ENCODE measurements around the gene WDFY4. TPM values are rescaled to one million over a fixed set of nuclear protein-coding genes. Genes with fewer than 3 reads are reported as not detected.

WDFY4 gene
- total and polyA plus RNA-seq, 2 donors (not counting 1 experiment from before 2014, with no cell fraction given): 0.06 to 0.66 TPM

GRCh38 chr10:48794074-48794473 lies 109.4 kb downstream of the WDFY4 start:
- H3K4me2 ChIP-seq (ENCODE audit: extremely low read depth, insufficient read depth, low read length): no peak overlapping the region
- no peak overlapping the region for H3K9ac ChIP-seq (ENCODE audit: insufficient read depth, low read length)
- no peak for TF ChIP-seq EZH2 (IDR thresholded peaks at IDR 0.05; ENCODE audit: low read length, missing control alignments)
- TF ChIP-seq, protein P1, sequence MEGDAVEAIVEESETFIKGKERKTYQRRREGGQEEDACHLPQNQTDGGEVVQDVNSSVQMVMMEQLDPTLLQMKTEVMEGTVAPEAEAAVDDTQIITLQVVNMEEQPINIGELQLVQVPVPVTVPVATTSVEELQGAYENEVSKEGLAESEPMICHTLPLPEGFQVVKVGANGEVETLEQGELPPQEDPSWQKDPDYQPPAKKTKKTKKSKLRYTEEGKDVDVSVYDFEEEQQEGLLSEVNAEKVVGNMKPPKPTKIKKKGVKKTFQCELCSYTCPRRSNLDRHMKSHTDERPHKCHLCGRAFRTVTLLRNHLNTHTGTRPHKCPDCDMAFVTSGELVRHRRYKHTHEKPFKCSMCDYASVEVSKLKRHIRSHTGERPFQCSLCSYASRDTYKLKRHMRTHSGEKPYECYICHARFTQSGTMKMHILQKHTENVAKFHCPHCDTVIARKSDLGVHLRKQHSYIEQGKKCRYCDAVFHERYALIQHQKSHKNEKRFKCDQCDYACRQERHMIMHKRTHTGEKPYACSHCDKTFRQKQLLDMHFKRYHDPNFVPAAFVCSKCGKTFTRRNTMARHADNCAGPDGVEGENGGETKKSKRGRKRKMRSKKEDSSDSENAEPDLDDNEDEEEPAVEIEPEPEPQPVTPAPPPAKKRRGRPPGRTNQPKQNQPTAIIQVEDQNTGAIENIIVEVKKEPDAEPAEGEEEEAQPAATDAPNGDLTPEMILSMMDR (conservative IDR thresholded peaks at IDR 0.05 in 1 of 2, IDR thresholded peaks at IDR 0.05 in 1 of 2; ENCODE audit: low read depth in 1 of 2, low read length in 2 of 2): no peak
- H3K79me2 ChIP-seq (ENCODE audit: control insufficient read depth, insufficient read depth, low read length): no peaks in the 10 kb centered on the region
- no peak for DNase-seq (ENCODE audit: low read depth in 2 of 2)
- peaks cover 2% of the 10 kb centered on the region for H3K27me3 ChIP-seq (ENCODE audit: control insufficient read depth, insufficient read depth, low read length)
- no peaks in the 10 kb centered on the region for H3K9me3 ChIP-seq (ENCODE audit: control insufficient read depth, insufficient read depth, low read depth, low read length)
- no peaks in the 10 kb centered on the region for H4K20me1 ChIP-seq (ENCODE audit: control insufficient read depth, extremely low read depth, insufficient read depth, low read length)
- no peaks in the 10 kb centered on the region for H3K36me3 ChIP-seq (ENCODE audit: control insufficient read depth, insufficient read depth, low read length)
- H3K4me3 ChIP-seq (replicated peaks in 1 of 4; ENCODE audit: control extremely low read depth in 1 of 4, insufficient read depth in 1 of 4, low read depth in 3 of 4, low read length in 4 of 4): no peak overlapping the region
- H3K4me1 ChIP-seq (ENCODE audit: control insufficient read depth, extremely low read depth, insufficient read depth, low read length): no peaks in the 10 kb centered on the region
- no peak overlapping the region for H3K27ac ChIP-seq (ENCODE audit: insufficient read depth, low read length)
- H2AFZ ChIP-seq (ENCODE audit: low read length): no peak overlapping the region

DNA sequence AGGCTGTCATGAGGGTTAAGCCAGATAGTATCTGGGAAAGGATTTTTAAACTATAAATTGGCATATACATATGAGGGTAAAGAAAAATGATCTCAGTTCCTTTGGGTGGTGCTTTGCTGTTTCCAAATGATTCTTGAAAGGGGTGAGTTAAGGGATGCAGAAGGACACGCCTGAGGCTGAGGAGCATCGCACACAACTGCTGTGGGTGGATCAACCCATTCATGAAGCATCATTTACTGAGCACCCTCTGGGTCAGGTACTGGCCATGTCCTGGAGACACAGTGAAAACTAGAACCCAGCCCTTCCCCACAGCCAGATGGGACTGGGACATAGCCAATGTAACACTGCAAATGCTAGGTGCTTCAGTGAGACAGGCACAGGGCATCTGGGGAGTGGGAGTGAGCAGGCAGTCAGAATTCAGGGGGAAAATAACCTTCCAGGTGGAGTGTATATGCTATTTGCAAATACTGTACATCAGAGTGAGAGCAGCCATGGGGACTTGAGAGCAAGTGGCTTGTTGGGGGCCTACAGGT lies 112.1 kb downstream of the WDFY4 start:
- no peak overlapping the region for H2AFZ ChIP-seq (ENCODE audit: low read length)
- no peaks in the 10 kb centered on the region for H4K20me1 ChIP-seq (ENCODE audit: control insufficient read depth, extremely low read depth, insufficient read depth, low read length)
- no peak overlapping the region for H3K4me2 ChIP-seq (ENCODE audit: extremely low read depth, insufficient read depth, low read length)
- no peaks in the 10 kb centered on the region for H3K79me2 ChIP-seq (ENCODE audit: control insufficient read depth, insufficient read depth, low read length)
- no peaks in the 10 kb centered on the region for H3K9me3 ChIP-seq (ENCODE audit: control insufficient read depth, insufficient read depth, low read depth, low read length)
- no peak overlapping the region for H3K9ac ChIP-seq (ENCODE audit: insufficient read depth, low read length)
- no peak overlapping the region for H3K27ac ChIP-seq (ENCODE audit: insufficient read depth, low read length)
- H3K36me3 ChIP-seq (ENCODE audit: control insufficient read depth, insufficient read depth, low read length): no peaks in the 10 kb centered on the region
- DNase-seq (ENCODE audit: low read depth in 2 of 2): no peak
- TF ChIP-seq, protein P1 (conservative IDR thresholded peaks at IDR 0.05 in 1 of 2, IDR thresholded peaks at IDR 0.05 in 1 of 2; ENCODE audit: low read depth in 1 of 2, low read length in 2 of 2): no peak
- TF ChIP-seq EZH2 (IDR thresholded peaks at IDR 0.05; ENCODE audit: low read length, missing control alignments): no peak
- no peak overlapping the region for H3K4me3 ChIP-seq (replicated peaks in 1 of 4; ENCODE audit: control extremely low read depth in 1 of 4, insufficient read depth in 1 of 4, low read depth in 3 of 4, low read length in 4 of 4)
- no peaks in the 10 kb centered on the region for H3K27me3 ChIP-seq (ENCODE audit: control insufficient read depth, insufficient read depth, low read length)
- no peaks in the 10 kb centered on the region for H3K4me1 ChIP-seq (ENCODE audit: control insufficient read depth, extremely low read depth, insufficient read depth, low read length)

DNA sequence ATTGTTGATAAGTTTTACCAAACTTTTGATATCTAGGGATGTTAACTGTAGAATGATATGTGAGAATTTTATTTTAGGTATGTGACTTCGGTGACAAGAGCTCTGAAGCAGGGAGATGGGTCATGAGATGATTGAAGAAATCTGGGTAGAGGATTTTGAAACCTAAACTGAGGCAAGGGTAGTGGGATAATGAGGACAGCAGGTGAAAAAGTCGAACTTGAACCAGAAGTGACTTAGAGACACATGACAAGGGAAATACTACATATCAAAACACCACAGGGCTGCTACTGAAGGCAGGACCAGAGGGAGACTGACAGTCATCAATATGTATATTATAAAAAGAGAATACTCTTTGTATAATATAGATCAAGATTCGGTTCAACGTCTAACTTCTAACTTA lies 113.2 kb downstream of the WDFY4 start:
- Histone ChIP-seq H3K9ac (ENCODE audit: insufficient read depth, low read length) (no peak overlapping the region), H3K36me3 (ENCODE audit: control insufficient read depth, insufficient read depth, low read length) (no peaks in the 10 kb centered on the region), H3K27ac (ENCODE audit: insufficient read depth, low read length) (no peak overlapping the region)

More for the DNA sequence above, 113.2 kb downstream of the WDFY4 start:
- Histone ChIP-seq H3K79me2 (ENCODE audit: control insufficient read depth, insufficient read depth, low read length) (no peaks in the 10 kb centered on the region), H3K4me1 (ENCODE audit: control insufficient read depth, extremely low read depth, insufficient read depth, low read length) (no peaks in the 10 kb centered on the region), H2AFZ (ENCODE audit: low read length) (no peak overlapping the region), H3K9me3 (ENCODE audit: control insufficient read depth, insufficient read depth, low read depth, low read length) (no peaks in the 10 kb centered on the region), H4K20me1 (ENCODE audit: control insufficient read depth, extremely low read depth, insufficient read depth, low read length) (no peaks in the 10 kb centered on the region), H3K27me3 (ENCODE audit: control insufficient read depth, insufficient read depth, low read length) (no peaks in the 10 kb centered on the region), H3K4me3 (replicated peaks in 1 of 4; ENCODE audit: control extremely low read depth in 1 of 4, insufficient read depth in 1 of 4, low read depth in 3 of 4, low read length in 4 of 4) (no peak overlapping the region), H3K4me2 (ENCODE audit: extremely low read depth, insufficient read depth, low read length) (no peak overlapping the region)
- TF ChIP-seq EZH2 (IDR thresholded peaks at IDR 0.05; ENCODE audit: low read length, missing control alignments): no peak
- TF ChIP-seq, protein P1 (conservative IDR thresholded peaks at IDR 0.05 in 1 of 2, IDR thresholded peaks at IDR 0.05 in 1 of 2; ENCODE audit: low read depth in 1 of 2, low read length in 2 of 2): no peak
- DNase-seq (ENCODE audit: low read depth in 2 of 2): no peak
